Kidney epithelial cell (primary cell): Measurements from ENCODE around the gene PTPRR. TPM values are rescaled to one million over a fixed set of nuclear protein-coding genes. Genes with fewer than 3 reads are reported as not detected.

Experiments used
- DNase-seq: peaks from one replicate; pipeline ENCODE4 v3.0.0-alpha.2; 2010; ENCODE audit warnings: low read depth
- H3K27me3 ChIP-seq: 2 replicates; pipeline ENCODE4 v1.6.0; 2011; ENCODE audit warnings: low read length; ENCODE audit not compliant: control insufficient read depth, insufficient read depth
- H3K36me3 ChIP-seq: 2 replicates; pipeline ENCODE4 v1.5.1; 2011; ENCODE audit warnings: low read length; ENCODE audit not compliant: control insufficient read depth, insufficient read depth
- H3K4me3 ChIP-seq: 2 replicates; pipeline ENCODE4 v1.5.1; 2011; ENCODE audit warnings: low read depth, mild to moderate bottlenecking, control low read depth, low read length
- CTCF ChIP-seq: IDR thresholded peaks from 2 replicates; pipeline ENCODE4 v1.5.1; 2011; ENCODE audit warnings: mild to moderate bottlenecking, moderate library complexity, low read length, control low read depth, inconsistent platforms; ENCODE audit not compliant: insufficient read depth, poor library complexity, severe bottlenecking
- total RNA-seq: library from RNA; depleted of rRNA; stranded (reverse); fragments of >200 nt; gene quantifications from 2 replicates; pipeline ENCODE4 v1.2.3, GENCODE V29; 2015

Gene PTPRR
- total RNA-seq, 1 donor from 2014 or later = 2.3 TPM

- Histone ChIP-seq H3K4me3 (no peak overlapping the region), H3K36me3 (no peaks in the 10 kb centered on the region), H3K27me3 (no peaks in the 10 kb centered on the region)
- no peak for DNase-seq
- no peak for TF ChIP-seq CTCF
Observed at GRCh38 chr12:70660002-70660604, 260.4 kb downstream of the PTPRR start.

DNA sequence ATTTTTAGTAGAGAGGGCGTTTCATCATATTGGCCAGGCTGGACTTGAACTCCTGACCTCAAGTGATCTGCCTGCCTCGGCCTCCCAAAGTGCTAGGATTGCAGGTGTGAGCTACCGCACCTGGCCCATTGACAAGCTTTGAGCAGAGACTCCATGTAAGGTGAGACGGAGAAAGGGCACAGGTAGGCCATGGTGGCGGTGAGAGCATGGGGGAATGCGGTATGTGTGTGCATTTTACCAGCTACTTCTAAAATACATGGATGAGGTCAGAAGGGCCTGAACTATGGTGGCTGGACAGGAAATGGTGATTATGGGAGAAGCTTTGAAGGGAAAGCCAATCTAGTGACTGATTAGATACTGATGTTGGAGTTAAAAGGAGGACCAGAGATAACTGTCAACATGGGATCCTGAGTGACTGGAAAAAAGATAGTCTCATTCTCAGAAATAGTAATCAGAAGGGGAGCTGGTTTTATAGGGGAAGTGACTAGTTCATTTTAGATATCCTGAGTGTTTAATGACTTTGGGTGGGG lies 261.4 kb downstream of the PTPRR start:
- no peak overlapping the region for H3K4me3 ChIP-seq
- no peak for TF ChIP-seq CTCF
- DNase-seq = no peak
- H3K27me3 ChIP-seq = no peaks in the 10 kb centered on the region
- no peaks in the 10 kb centered on the region for H3K36me3 ChIP-seq

DNA sequence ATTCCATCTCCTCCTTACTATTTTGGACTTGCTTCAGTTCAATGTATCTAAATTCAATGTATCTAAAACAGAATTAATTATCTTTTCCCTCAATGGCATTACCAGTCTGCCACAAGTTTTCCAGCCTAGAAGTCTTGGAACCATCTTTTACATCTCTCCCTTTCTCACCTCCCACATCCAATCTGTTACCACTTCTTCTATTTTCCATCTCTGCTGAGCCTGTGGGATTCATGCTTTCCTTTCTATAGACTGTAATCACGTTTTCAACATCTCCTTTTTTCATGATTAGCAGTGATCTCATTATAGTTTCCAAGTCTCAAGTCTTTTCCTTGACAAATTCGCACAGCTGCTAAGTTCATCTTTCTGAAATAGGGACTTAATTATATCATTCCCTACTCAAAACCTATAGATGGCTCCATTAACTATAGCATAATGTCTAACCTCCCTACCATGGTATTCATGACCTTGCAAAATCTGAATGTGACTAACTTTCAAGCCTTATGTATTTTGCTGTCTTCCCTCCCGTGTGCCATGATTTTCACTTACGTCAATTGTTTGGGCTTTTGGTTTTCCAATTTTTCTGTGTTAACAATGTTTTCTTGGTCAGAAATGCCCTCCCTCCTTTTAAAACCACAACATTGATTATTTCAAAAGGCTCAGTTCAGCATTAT lies 262.8 kb downstream of the PTPRR start:
- H3K36me3 ChIP-seq = no peaks in the 10 kb centered on the region
- no peak for DNase-seq
- H3K4me3 ChIP-seq = no peak overlapping the region
- no peak for TF ChIP-seq CTCF
- H3K27me3 ChIP-seq = no peaks in the 10 kb centered on the region

DNA sequence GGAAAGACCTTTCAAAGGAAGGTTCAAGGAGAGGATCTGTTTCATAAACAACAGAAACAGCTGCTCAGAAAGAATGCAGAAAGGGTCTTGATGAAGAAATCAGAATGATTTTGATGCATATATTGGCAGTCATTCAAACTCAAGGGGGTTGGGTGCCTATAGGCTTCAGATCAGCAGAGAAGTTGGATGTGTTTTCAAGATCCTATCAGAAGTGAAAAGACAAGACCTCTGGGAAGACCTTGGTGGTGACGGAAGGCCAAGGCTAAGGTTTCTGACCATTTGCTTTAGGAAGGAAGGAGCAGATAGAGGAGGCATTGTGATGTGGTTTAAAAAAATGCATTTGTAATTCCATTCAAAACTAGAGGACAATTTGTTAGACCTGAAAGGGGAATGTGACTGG lies 268.1 kb downstream of the PTPRR start:
- TF ChIP-seq CTCF = no peak
- no peaks in the 10 kb centered on the region for H3K36me3 ChIP-seq
- no peaks in the 10 kb centered on the region for H3K27me3 ChIP-seq
- no peak for DNase-seq
- H3K4me3 ChIP-seq = no peak overlapping the region

DNA sequence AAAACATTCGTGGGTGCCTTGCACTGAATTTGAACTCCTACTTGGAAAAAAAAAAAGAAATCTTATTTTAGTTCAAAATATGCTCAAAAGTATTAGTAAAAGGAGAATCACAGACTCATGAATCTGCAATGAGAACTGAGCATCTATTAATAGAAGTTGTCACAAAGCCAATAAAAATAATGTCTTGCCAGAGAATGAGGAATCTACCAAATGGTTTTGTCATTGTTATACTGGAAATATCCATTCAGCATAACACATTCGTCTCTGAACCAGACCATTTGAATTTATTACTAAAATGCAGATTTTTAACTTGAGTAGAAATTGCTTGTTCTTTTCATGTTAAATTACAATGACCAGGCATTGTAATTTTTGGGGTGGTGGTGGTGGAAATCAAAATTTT lies 271.7 kb downstream of the PTPRR start:
- no peaks in the 10 kb centered on the region for H3K27me3 ChIP-seq
- TF ChIP-seq CTCF = no peak
- DNase-seq = no peak
- H3K4me3 ChIP-seq = no peak overlapping the region
- no peaks in the 10 kb centered on the region for H3K36me3 ChIP-seq

- no peaks in the 10 kb centered on the region for H3K27me3 ChIP-seq
- DNase-seq = no peak
- no peaks in the 10 kb centered on the region for H3K36me3 ChIP-seq
- TF ChIP-seq CTCF = no peak
- H3K4me3 ChIP-seq = no peak overlapping the region
Observed at GRCh38 chr12:70648191-70648590, 272.3 kb downstream of the PTPRR start.
